Activated naive CD4-positive, alpha-beta T cell treated with anti-CD3 and anti-CD28 coated beads, Interleukin-2, amount 10 ng/mL, durations not matched to agents 5 hours and 36 hours (primary cell): ENCODE data around the gene PTER. TPM values are rescaled to one million over a fixed set of nuclear protein-coding genes. Genes with fewer than 3 reads are reported as not detected.

Experiments used
- total RNA-seq, 2 experiments: library from RNA; stranded (reverse); gene quantifications; one replicate each; pipeline ENCODE4 v1.2.3, GENCODE V29; 2021

The PTER gene
- 10 to 100 TPM; 17.1 to 17.6 TPM for total RNA-seq

DNA sequence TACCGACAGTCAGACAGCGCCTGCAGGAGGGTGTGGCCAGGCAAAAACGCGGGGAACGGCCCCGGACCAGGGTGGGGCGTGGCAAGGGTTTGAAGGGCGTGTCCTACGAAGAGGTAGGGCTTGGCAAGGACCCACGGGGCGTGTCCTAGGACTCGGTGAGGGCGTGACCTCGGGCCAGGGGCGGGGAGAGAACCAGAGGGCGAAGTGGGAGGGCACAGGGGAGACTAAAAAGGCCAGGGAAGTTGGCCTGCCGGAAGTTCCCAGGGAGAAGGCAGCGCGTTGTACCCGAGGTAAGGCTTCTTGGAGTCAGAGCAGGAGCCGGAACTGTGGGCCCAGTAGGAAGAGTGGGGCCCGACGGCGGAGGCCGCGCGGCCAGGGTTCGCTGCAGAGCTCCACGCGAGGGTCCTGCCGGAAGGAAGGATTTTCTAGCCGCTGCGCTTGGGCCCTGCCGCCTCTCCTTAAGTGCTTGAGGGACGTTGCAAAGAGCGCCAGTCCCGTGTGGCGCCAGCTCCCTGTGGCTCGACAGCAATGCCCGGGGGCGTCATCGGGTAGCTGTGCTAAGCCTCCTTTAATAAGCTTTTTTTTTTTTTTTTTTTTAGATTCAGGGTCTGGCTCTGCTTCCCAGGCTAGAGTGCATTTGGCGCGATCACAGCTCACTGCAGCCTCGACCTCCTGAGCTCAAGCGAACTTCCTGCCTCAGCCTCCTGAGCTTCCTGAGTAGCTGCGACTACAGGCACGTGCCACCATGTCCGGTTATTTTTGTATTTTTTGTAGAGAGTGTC is at the start of gene PTER:
Gene PTER (plus strand): TSS at position 253 of the 782 bp plus-strand sequence. CDS start 47,375 bp downstream, outside the sequence.

DNA sequence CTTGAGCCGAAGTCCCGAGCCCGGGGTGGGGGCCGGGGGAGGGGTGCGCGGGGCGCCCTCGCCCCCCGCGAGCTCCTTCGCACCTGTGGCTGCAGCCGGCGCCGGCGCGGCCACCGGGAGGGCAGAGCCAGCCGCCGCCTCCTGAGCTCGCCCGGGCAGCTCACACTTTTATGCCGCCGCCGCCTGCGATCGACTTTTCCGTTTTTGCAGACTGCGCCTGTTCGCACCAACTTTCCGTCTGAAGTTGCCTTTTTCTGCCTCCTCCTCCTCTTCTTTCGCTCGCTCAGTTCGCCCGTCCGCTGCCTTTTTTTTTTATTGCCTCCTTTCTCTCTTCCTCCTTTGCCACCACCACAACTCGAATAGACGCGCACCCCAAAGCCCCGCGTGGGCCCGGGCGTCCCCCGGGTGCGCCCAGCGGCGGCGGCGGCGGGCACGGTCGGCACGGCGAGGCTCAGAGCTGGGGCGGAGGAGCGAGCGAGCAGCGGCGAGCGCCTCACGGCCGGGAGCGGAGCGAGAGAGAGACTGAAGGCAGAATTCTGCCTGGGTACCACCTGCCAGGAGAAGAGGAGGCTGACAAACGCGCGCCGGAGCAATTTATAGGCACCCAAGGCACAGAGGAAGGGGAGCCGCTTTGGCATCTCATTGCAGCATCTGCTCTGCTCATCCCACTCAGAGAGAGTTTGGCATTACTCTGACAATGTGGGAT is 84.7 kb downstream of the PTER start, which contains the start of gene C1QL3:
Gene C1QL3 (minus strand): TSS at position 569 of the 706 bp plus-strand sequence. CDS start 814 bp downstream, outside the sequence.

Other genes with a start within 250 kb of the PTER start
- gene C1QL3, start 84.9 kb downstream of the PTER start, total RNA-seq: not detected